Sigmoid colon (tissue), 4 donors: ENCODE measurements around the gene SHISA6.

Experiments
- EP300 ChIP-seq, 4 donors: sonication (generic); formaldehyde crosslinking; IDR thresholded peaks; one replicate each; pipeline ENCODE4 v1.6.1; 2017; ENCODE audit warnings: antibody characterized with exemption in 4 of 4
- POLR2A ChIP-seq, 2 donors: fragments of 450-650 bp; IDR thresholded peaks; one replicate each; pipeline ENCODE4 v1.6.1; 2016; ENCODE audit warnings: antibody characterized with exemption in 2 of 2, mild to moderate bottlenecking in 2 of 2, moderate library complexity in 2 of 2
- POLR2AphosphoS5 ChIP-seq, 4 donors: sonication (generic); formaldehyde crosslinking; IDR thresholded peaks; one replicate each; pipeline ENCODE4 v1.6.1; 2017; ENCODE audit warnings: antibody characterized with exemption in 4 of 4
- TF ChIP-seq, protein P1 (sequence below), 4 experiments: fragments of 450-650 bp in 3 of 4; fragments of 200-600 bp in 1 of 4; IDR thresholded peaks; one replicate each; pipeline ENCODE4 v1.5.1; 2016 to 2019; ENCODE audit warnings: antibody characterized with exemption in 4 of 4, mild to moderate bottlenecking in 3 of 4, moderate library complexity in 2 of 4

DNA sequence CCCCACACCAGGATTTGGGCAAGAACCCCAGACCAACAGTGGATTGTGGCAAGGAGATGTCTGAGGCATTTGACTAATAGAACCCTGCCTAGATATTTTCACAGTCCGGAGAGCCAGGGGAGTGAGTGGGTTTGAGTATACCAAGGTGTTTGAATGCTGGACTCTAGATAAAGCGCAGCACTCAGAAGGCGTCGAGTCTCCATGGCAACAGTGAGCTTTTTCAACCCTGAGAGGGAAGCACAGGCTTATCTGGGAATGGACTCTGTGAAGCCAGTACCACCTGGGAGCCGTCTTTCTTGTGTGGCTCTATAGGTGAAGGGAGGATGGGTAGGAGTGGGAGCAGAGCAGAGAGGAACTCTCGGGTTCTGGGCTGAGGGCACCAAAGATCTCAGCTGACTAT, 147.0 kb downstream of the SHISA6 start:
- TF ChIP-seq POLR2AphosphoS5 (IDR thresholded peaks at IDR 0.05) (no peak), EP300 (IDR thresholded peaks at IDR 0.05) (no peak), POLR2A (IDR thresholded peaks at IDR 0.05) (no peak)
- TF ChIP-seq, protein P1, sequence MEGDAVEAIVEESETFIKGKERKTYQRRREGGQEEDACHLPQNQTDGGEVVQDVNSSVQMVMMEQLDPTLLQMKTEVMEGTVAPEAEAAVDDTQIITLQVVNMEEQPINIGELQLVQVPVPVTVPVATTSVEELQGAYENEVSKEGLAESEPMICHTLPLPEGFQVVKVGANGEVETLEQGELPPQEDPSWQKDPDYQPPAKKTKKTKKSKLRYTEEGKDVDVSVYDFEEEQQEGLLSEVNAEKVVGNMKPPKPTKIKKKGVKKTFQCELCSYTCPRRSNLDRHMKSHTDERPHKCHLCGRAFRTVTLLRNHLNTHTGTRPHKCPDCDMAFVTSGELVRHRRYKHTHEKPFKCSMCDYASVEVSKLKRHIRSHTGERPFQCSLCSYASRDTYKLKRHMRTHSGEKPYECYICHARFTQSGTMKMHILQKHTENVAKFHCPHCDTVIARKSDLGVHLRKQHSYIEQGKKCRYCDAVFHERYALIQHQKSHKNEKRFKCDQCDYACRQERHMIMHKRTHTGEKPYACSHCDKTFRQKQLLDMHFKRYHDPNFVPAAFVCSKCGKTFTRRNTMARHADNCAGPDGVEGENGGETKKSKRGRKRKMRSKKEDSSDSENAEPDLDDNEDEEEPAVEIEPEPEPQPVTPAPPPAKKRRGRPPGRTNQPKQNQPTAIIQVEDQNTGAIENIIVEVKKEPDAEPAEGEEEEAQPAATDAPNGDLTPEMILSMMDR (IDR thresholded peaks at IDR 0.05): no peak
